ENCODE data around the gene HOXB4. TPM values are rescaled to one million over a fixed set of nuclear protein-coding genes. Genes with fewer than 3 reads are reported as not detected.
A peak's percentile ranks its signal among the peaks of the same experiment; 100 is the strongest.

Gene HOXB4
- total and polyA plus RNA-seq, 2 donors (not counting 1 experiment from before 2014, with no cell fraction given), result 3.8 to 8.9 TPM

DNA sequence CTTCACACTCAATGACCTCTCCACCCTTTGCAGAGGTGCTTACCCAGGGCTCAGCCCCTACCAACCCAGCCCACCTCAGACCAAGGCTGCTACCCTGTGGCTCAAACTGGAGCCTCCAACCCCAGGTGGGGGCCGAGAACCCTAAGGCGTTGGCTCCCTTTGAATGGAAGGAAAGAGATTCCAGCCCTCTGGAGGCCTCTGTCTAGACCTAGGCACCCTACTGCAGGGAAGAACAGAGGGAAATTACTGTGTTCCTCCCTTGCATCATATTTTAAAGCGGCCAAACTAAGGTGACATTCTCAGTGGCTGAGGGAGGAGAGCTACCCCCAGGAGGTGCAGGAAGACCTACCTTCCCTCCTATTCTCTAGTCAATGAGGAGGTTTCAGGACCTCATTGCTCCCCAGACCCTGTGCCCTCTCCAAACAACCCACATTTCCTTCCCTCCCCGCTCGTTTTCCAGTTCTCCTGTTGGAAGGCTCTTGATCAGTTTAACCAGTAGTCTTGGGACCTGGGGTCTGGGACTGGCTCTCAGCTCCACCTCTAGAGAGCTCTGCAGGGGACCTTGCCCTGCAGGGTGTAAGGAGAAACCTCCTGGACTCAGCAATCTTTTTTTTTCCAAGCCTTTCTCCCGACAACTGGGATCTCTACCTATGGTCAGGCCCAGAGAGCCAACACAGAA, 42.5 kb upstream of the HOXB4 start:
- no peaks in the 10 kb centered on the region for H3K9me3 ChIP-seq (ENCODE audit: control insufficient read depth, insufficient read depth, low read depth, low read length)
- TF ChIP-seq, protein P1, sequence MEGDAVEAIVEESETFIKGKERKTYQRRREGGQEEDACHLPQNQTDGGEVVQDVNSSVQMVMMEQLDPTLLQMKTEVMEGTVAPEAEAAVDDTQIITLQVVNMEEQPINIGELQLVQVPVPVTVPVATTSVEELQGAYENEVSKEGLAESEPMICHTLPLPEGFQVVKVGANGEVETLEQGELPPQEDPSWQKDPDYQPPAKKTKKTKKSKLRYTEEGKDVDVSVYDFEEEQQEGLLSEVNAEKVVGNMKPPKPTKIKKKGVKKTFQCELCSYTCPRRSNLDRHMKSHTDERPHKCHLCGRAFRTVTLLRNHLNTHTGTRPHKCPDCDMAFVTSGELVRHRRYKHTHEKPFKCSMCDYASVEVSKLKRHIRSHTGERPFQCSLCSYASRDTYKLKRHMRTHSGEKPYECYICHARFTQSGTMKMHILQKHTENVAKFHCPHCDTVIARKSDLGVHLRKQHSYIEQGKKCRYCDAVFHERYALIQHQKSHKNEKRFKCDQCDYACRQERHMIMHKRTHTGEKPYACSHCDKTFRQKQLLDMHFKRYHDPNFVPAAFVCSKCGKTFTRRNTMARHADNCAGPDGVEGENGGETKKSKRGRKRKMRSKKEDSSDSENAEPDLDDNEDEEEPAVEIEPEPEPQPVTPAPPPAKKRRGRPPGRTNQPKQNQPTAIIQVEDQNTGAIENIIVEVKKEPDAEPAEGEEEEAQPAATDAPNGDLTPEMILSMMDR (conservative IDR thresholded peaks at IDR 0.05 in 1 of 2, IDR thresholded peaks at IDR 0.05 in 1 of 2; ENCODE audit: low read depth in 1 of 2, low read length in 2 of 2), result no peak
- no peak for TF ChIP-seq EZH2 (IDR thresholded peaks at IDR 0.05; ENCODE audit: low read length, missing control alignments)
- no peak overlapping the region for H3K27ac ChIP-seq (ENCODE audit: insufficient read depth, low read length)
- DNase-seq (ENCODE audit: low read depth in 2 of 2), result no peak
- no peak overlapping the region for H3K4me3 ChIP-seq (replicated peaks in 1 of 4; ENCODE audit: control extremely low read depth in 1 of 4, insufficient read depth in 1 of 4, low read depth in 3 of 4, low read length in 4 of 4)
- H3K27me3 ChIP-seq (ENCODE audit: control insufficient read depth, insufficient read depth, low read length), result peaks cover 95% of the 10 kb centered on the region
- H3K4me2 ChIP-seq (ENCODE audit: extremely low read depth, insufficient read depth, low read length), result no peak overlapping the region
- H3K36me3 ChIP-seq (ENCODE audit: control insufficient read depth, insufficient read depth, low read length), result no peaks in the 10 kb centered on the region
- H2AFZ ChIP-seq (ENCODE audit: low read length), result no peak overlapping the region
- peaks cover 2% of the 10 kb centered on the region for H4K20me1 ChIP-seq (ENCODE audit: control insufficient read depth, extremely low read depth, insufficient read depth, low read length)
- H3K9ac ChIP-seq (ENCODE audit: insufficient read depth, low read length), result no peak overlapping the region
- no peaks in the 10 kb centered on the region for H3K79me2 ChIP-seq (ENCODE audit: control insufficient read depth, insufficient read depth, low read length)
- peaks cover 4% of the 10 kb centered on the region for H3K4me1 ChIP-seq (ENCODE audit: control insufficient read depth, extremely low read depth, insufficient read depth, low read length)

- no peak overlapping the region for H3K4me3 ChIP-seq (replicated peaks in 1 of 4; ENCODE audit: control extremely low read depth in 1 of 4, insufficient read depth in 1 of 4, low read depth in 3 of 4, low read length in 4 of 4)
- peaks cover 94% of the 10 kb centered on the region for H3K27me3 ChIP-seq (ENCODE audit: control insufficient read depth, insufficient read depth, low read length)
- no peak for DNase-seq (ENCODE audit: low read depth in 2 of 2)
- no peak overlapping the region for H3K9ac ChIP-seq (ENCODE audit: insufficient read depth, low read length)
- no peak overlapping the region for H2AFZ ChIP-seq (ENCODE audit: low read length)
- peaks cover 1% of the 10 kb centered on the region for H3K4me1 ChIP-seq (ENCODE audit: control insufficient read depth, extremely low read depth, insufficient read depth, low read length)
- peaks cover 2% of the 10 kb centered on the region for H4K20me1 ChIP-seq (ENCODE audit: control insufficient read depth, extremely low read depth, insufficient read depth, low read length)
- H3K27ac ChIP-seq (ENCODE audit: insufficient read depth, low read length), result no peak overlapping the region
- TF ChIP-seq EZH2 (IDR thresholded peaks at IDR 0.05; ENCODE audit: low read length, missing control alignments), result peak; percentile 81
- TF ChIP-seq, protein P1 (conservative IDR thresholded peaks at IDR 0.05 in 1 of 2, IDR thresholded peaks at IDR 0.05 in 1 of 2; ENCODE audit: low read depth in 1 of 2, low read length in 2 of 2), result no peak
- no peaks in the 10 kb centered on the region for H3K9me3 ChIP-seq (ENCODE audit: control insufficient read depth, insufficient read depth, low read depth, low read length)
- H3K4me2 ChIP-seq (ENCODE audit: extremely low read depth, insufficient read depth, low read length), result no peak overlapping the region
- H3K36me3 ChIP-seq (ENCODE audit: control insufficient read depth, insufficient read depth, low read length), result no peaks in the 10 kb centered on the region
- no peaks in the 10 kb centered on the region for H3K79me2 ChIP-seq (ENCODE audit: control insufficient read depth, insufficient read depth, low read length)
Observed at GRCh38 chr17:48619826-48620449, 41.8 kb upstream of the HOXB4 start.

DNA sequence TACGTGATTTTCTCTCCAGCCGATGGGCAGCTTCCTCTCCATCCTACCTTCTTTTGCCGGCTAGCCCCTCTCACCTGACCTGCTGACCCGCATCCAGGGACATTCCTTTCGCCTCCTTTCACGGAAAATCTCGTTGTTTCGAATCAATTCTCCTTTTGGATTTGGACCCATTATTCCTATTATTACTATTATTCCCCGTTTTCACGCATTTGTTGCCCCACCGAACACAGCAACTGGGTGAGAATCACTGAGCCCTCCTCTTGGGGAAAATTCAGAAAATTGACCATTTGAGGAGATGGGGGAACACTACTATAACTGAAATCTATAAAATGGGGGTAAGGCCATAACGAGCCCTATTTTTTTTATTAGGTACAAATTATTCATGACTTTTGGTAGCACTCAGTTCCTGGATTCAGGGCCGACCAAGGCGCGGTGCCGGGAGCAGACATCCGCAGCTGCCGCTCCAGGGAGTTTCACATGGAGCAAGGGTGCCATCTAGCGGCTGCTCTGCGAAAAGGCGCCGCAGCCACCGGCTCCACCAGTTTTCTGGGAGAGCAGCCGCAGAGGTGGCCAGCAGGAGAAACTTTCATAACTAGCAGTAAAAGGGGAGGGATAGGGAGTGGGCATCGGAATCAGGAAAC, 40.2 kb upstream of the HOXB4 start:
- Histone ChIP-seq H2AFZ (ENCODE audit: low read length) (no peak overlapping the region), H3K79me2 (ENCODE audit: control insufficient read depth, insufficient read depth, low read length) (no peaks in the 10 kb centered on the region), H3K9me3 (ENCODE audit: control insufficient read depth, insufficient read depth, low read depth, low read length) (no peaks in the 10 kb centered on the region), H3K27me3 (ENCODE audit: control insufficient read depth, insufficient read depth, low read length) (peaks cover 90% of the 10 kb centered on the region), H3K27ac (ENCODE audit: insufficient read depth, low read length) (no peak overlapping the region), H3K4me2 (ENCODE audit: extremely low read depth, insufficient read depth, low read length) (peak overlapping the region; percentile 87), H3K9ac (ENCODE audit: insufficient read depth, low read length) (no peak overlapping the region), H3K4me3 (replicated peaks in 1 of 4; ENCODE audit: control extremely low read depth in 1 of 4, insufficient read depth in 1 of 4, low read depth in 3 of 4, low read length in 4 of 4) (peak overlapping the region in 3 of 4 experiments; percentile 2 to 42 (median 34)), H3K4me1 (ENCODE audit: control insufficient read depth, extremely low read depth, insufficient read depth, low read length) (no peaks in the 10 kb centered on the region), H4K20me1 (ENCODE audit: control insufficient read depth, extremely low read depth, insufficient read depth, low read length) (no peaks in the 10 kb centered on the region), H3K36me3 (ENCODE audit: control insufficient read depth, insufficient read depth, low read length) (no peaks in the 10 kb centered on the region)
- TF ChIP-seq, protein P1 (conservative IDR thresholded peaks at IDR 0.05 in 1 of 2, IDR thresholded peaks at IDR 0.05 in 1 of 2; ENCODE audit: low read depth in 1 of 2, low read length in 2 of 2), result peak; percentile 78 to 84
- no peak for TF ChIP-seq EZH2 (IDR thresholded peaks at IDR 0.05; ENCODE audit: low read length, missing control alignments)
- DNase-seq (ENCODE audit: low read depth in 2 of 2), result peak; percentile 56 to 85
